Measurements from ENCODE around the gene PSMD3. TPM values are rescaled to one million over a fixed set of nuclear protein-coding genes. Genes with fewer than 3 reads are reported as not detected.

PSMD3 gene
- total RNA-seq, 1 donor: 94.8 TPM

GRCh38 chr17:40032322-40033320, 52.0 kb downstream of the PSMD3 start:
- no peak overlapping the region for H3K27ac ChIP-seq (ENCODE audit: low read depth, low read length)
- H3K4me3 ChIP-seq (ENCODE audit: insufficient read depth, low read length): no peak overlapping the region
- H3K36me3 ChIP-seq (ENCODE audit: insufficient read depth, low read length): peaks cover 54% of the 10 kb centered on the region
- no peak overlapping the region for H2AFZ ChIP-seq (ENCODE audit: low read length)
- no peaks in the 10 kb centered on the region for H3K79me2 ChIP-seq (ENCODE audit: insufficient read depth, low read length)
- no peaks in the 10 kb centered on the region for H4K20me1 ChIP-seq (ENCODE audit: insufficient read depth, low read length)
- no peaks in the 10 kb centered on the region for H3K9me3 ChIP-seq (ENCODE audit: low read depth, low read length)
- H3K27me3 ChIP-seq (ENCODE audit: insufficient read depth, low read length): no peaks in the 10 kb centered on the region
- H3K4me2 ChIP-seq (ENCODE audit: insufficient read depth, low read length): no peak overlapping the region
- DNase-seq (ENCODE audit: insufficient read length, low spot score, missing footprints): peak; percentile 55
- no peaks in the 10 kb centered on the region for H3K4me1 ChIP-seq (ENCODE audit: insufficient read depth, low read length)
- no peak for TF ChIP-seq CTCF (IDR thresholded peaks at IDR 0.05; ENCODE audit: extremely low read depth, low read depth, low read length)

GRCh38 chr17:40033339-40033738, 52.7 kb downstream of the PSMD3 start:
- no peak overlapping the region for H3K4me2 ChIP-seq (ENCODE audit: insufficient read depth, low read length)
- no peak for TF ChIP-seq CTCF (IDR thresholded peaks at IDR 0.05; ENCODE audit: extremely low read depth, low read depth, low read length)
- no peak for DNase-seq (ENCODE audit: insufficient read length, low spot score, missing footprints)
- no peaks in the 10 kb centered on the region for H3K27me3 ChIP-seq (ENCODE audit: insufficient read depth, low read length)
- H3K9me3 ChIP-seq (ENCODE audit: low read depth, low read length): no peaks in the 10 kb centered on the region
- no peak overlapping the region for H2AFZ ChIP-seq (ENCODE audit: low read length)
- no peak overlapping the region for H3K27ac ChIP-seq (ENCODE audit: low read depth, low read length)
- no peaks in the 10 kb centered on the region for H3K4me1 ChIP-seq (ENCODE audit: insufficient read depth, low read length)
- no peaks in the 10 kb centered on the region for H4K20me1 ChIP-seq (ENCODE audit: insufficient read depth, low read length)
- peaks cover 53% of the 10 kb centered on the region for H3K36me3 ChIP-seq (ENCODE audit: insufficient read depth, low read length)
- no peak overlapping the region for H3K4me3 ChIP-seq (ENCODE audit: insufficient read depth, low read length)
- no peaks in the 10 kb centered on the region for H3K79me2 ChIP-seq (ENCODE audit: insufficient read depth, low read length)

GRCh38 chr17:40034426-40035161, 54.0 kb downstream of the PSMD3 start:
- Histone ChIP-seq H3K79me2 (ENCODE audit: insufficient read depth, low read length) (no peaks in the 10 kb centered on the region), H3K4me2 (ENCODE audit: insufficient read depth, low read length) (no peak overlapping the region), H2AFZ (ENCODE audit: low read length) (no peak overlapping the region), H3K9me3 (ENCODE audit: low read depth, low read length) (no peaks in the 10 kb centered on the region), H3K27ac (ENCODE audit: low read depth, low read length) (no peak overlapping the region), H3K4me1 (ENCODE audit: insufficient read depth, low read length) (peaks cover 8% of the 10 kb centered on the region), H3K27me3 (ENCODE audit: insufficient read depth, low read length) (no peaks in the 10 kb centered on the region), H3K4me3 (ENCODE audit: insufficient read depth, low read length) (no peak overlapping the region), H3K36me3 (ENCODE audit: insufficient read depth, low read length) (peaks cover 42% of the 10 kb centered on the region), H4K20me1 (ENCODE audit: insufficient read depth, low read length) (no peaks in the 10 kb centered on the region)
- no peak for DNase-seq (ENCODE audit: insufficient read length, low spot score, missing footprints)
- no peak for TF ChIP-seq CTCF (IDR thresholded peaks at IDR 0.05; ENCODE audit: extremely low read depth, low read depth, low read length)

- peak; percentile 89 for DNase-seq (ENCODE audit: insufficient read length, low spot score, missing footprints)
- peaks cover 41% of the 10 kb centered on the region for H3K36me3 ChIP-seq (ENCODE audit: insufficient read depth, low read length)
Observed at GRCh38 chr17:40035162-40035559, 54.6 kb downstream of the PSMD3 start.

More at GRCh38 chr17:40035162-40035559, 54.6 kb downstream of the PSMD3 start:
- Histone ChIP-seq H3K79me2 (ENCODE audit: insufficient read depth, low read length) (no peaks in the 10 kb centered on the region), H3K4me1 (ENCODE audit: insufficient read depth, low read length) (peaks cover 8% of the 10 kb centered on the region), H2AFZ (ENCODE audit: low read length) (no peak overlapping the region), H3K27me3 (ENCODE audit: insufficient read depth, low read length) (no peaks in the 10 kb centered on the region), H3K4me2 (ENCODE audit: insufficient read depth, low read length) (no peak overlapping the region), H3K9me3 (ENCODE audit: low read depth, low read length) (no peaks in the 10 kb centered on the region), H3K4me3 (ENCODE audit: insufficient read depth, low read length) (no peak overlapping the region), H3K27ac (ENCODE audit: low read depth, low read length) (no peak overlapping the region), H4K20me1 (ENCODE audit: insufficient read depth, low read length) (no peaks in the 10 kb centered on the region)
- peak; percentile 75 for TF ChIP-seq CTCF (IDR thresholded peaks at IDR 0.05; ENCODE audit: extremely low read depth, low read depth, low read length)

All from osteoblast (primary cell).